HL-60 (cell line): ENCODE data around the gene TMEM204.

Experiments used
- GABPA ChIP-seq: IDR thresholded peaks from 2 replicates; pipeline ENCODE4 v1.6.1; 2012; ENCODE audit warnings: low read depth
- POLR2AphosphoS5 ChIP-seq: IDR thresholded peaks from 2 replicates; pipeline ENCODE4 v1.6.1; 2012; ENCODE audit warnings: low read depth
- REST ChIP-seq: IDR thresholded peaks from 2 replicates; pipeline ENCODE4 v1.6.1; 2012; ENCODE audit warnings: low read depth; ENCODE audit not compliant: insufficient replicate concordance
- SPI1 ChIP-seq: IDR thresholded peaks from 2 replicates; pipeline ENCODE4 v1.6.1; 2012; ENCODE audit warnings: low read depth, mild to moderate bottlenecking, borderline replicate concordance
- TF ChIP-seq, protein P1 (sequence below): IDR thresholded peaks from one replicate; pipeline ENCODE4 v1.5.1; 2011; ENCODE audit warnings: low read length, control low read depth, inconsistent platforms; ENCODE audit not compliant: insufficient read depth

GRCh38 chr16:1518626-1519135 lies 14.8 kb upstream of the TMEM204 start:
- TF ChIP-seq, protein P1, sequence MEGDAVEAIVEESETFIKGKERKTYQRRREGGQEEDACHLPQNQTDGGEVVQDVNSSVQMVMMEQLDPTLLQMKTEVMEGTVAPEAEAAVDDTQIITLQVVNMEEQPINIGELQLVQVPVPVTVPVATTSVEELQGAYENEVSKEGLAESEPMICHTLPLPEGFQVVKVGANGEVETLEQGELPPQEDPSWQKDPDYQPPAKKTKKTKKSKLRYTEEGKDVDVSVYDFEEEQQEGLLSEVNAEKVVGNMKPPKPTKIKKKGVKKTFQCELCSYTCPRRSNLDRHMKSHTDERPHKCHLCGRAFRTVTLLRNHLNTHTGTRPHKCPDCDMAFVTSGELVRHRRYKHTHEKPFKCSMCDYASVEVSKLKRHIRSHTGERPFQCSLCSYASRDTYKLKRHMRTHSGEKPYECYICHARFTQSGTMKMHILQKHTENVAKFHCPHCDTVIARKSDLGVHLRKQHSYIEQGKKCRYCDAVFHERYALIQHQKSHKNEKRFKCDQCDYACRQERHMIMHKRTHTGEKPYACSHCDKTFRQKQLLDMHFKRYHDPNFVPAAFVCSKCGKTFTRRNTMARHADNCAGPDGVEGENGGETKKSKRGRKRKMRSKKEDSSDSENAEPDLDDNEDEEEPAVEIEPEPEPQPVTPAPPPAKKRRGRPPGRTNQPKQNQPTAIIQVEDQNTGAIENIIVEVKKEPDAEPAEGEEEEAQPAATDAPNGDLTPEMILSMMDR: no peak
- TF ChIP-seq REST (no peak), POLR2AphosphoS5 (no peak), GABPA (no peak), SPI1 (no peak)
